Stomach (tissue), 9 donors: ENCODE measurements around the gene PRDX3. TPM values are rescaled to one million over a fixed set of nuclear protein-coding genes. Genes with fewer than 3 reads are reported as not detected.
"Not testable (repeated sequence)": the region's sequence is repeated elsewhere in the genome, so short reads cannot be mapped to it uniquely, and the experiment has no call there.

Experiments
- DNase-seq, 2 donors: peaks; one replicate each; pipeline versions ENCODE4 v3.0.0 to v3.0.0-alpha.2; 2013 to 2019
- H3K27ac ChIP-seq, 5 donors: fragments of 200-600 bp in 4 of 5; sonication (generic) in 4 of 5; one replicate each; pipeline ENCODE4 v1.5.1; 2013 to 2019; ENCODE audit warnings: mild to moderate bottlenecking in 1 of 5, moderate library complexity in 1 of 5
- H3K27me3 ChIP-seq, 3 donors: fragments of 200-600 bp; sonication (generic); one replicate each; pipeline ENCODE4 v1.5.1; 2017 to 2019; ENCODE audit warnings: mixed run types in 1 of 3
- H3K36me3 ChIP-seq, 4 donors: fragments of 200-600 bp; sonication (generic); 1 replicate in 3 of 4; 2 replicates in 1 of 4; pipeline ENCODE4 v1.5.1; 2016 to 2019
- H3K4me1 ChIP-seq, 4 donors: fragments of 200-600 bp; sonication (generic); one replicate each; pipeline ENCODE4 v1.5.1; 2016 to 2019
- H3K4me3 ChIP-seq, 4 donors: fragments of 200-600 bp; sonication (generic) in 3 of 4; one replicate each; pipeline ENCODE4 v1.5.1; 2016 to 2019; ENCODE audit warnings: mild to moderate bottlenecking in 1 of 4
- H3K9me3 ChIP-seq, 4 donors: fragments of 200-600 bp; sonication (generic); one replicate each; pipeline ENCODE4 v1.5.1; 2016 to 2019
- CTCF ChIP-seq, 7 experiments: fragments of 450-650 bp in 4 of 7; fragments of 200-600 bp in 3 of 7; sonication (generic) in 3 of 7; IDR thresholded peaks; one replicate each; pipeline ENCODE4 v1.5.1; 2016 to 2019; ENCODE audit warnings: antibody characterized with exemption in 7 of 7, control low read depth in 2 of 7, mild to moderate bottlenecking in 1 of 7
- EP300 ChIP-seq: sonication (generic); formaldehyde crosslinking; IDR thresholded peaks from one replicate; pipeline ENCODE4 v1.6.1; 2017; ENCODE audit warnings: antibody characterized with exemption
- POLR2A ChIP-seq, 4 donors: fragments of 450-650 bp; IDR thresholded peaks; one replicate each; pipeline ENCODE4 v1.6.1; 2016; ENCODE audit warnings: antibody characterized with exemption in 4 of 4, control low read depth in 2 of 4, mild to moderate bottlenecking in 1 of 4, moderate library complexity in 1 of 4
- POLR2AphosphoS5 ChIP-seq, 3 donors: sonication (generic); formaldehyde crosslinking; IDR thresholded peaks; one replicate each; pipeline ENCODE4 v1.6.1; 2016; ENCODE audit warnings: antibody characterized with exemption in 3 of 3
- WGBS, 5 donors: extraction: QIAGEN DNeasy Blood & Tissue Kit in 3 of 5; methylation state at CpG; one replicate each; pipeline versions ENCODE4 v1.1.5 to v1.1.7; 2013 to 2018; 5-methylcytosine and 5-hydroxymethylcytosine counted together
- intact Hi-C: fragments of 100-400 bp; cut with DNase I; formaldehyde crosslinking; loops from one replicate; pipeline ENCODE4 v1.15.1; 2023; ENCODE audit warnings: low total_unique reads
- polyA plus RNA-seq, 3 donors: library from polyadenylated mRNA; stranded (reverse); fragments of 200-250 nt; gene quantifications; one replicate each; pipeline ENCODE4 v1.2.3, GENCODE V29; 2013
- total RNA-seq, 5 donors: library from RNA; depleted of rRNA; stranded (reverse); fragments of >200 nt; gene quantifications; one replicate each; pipeline versions ENCODE4 v1.1.0 to v1.2.3, GENCODE V29; 2014 to 2016
- donor health status: healthy with polysubstance abuse.
- donor health status: Bipolar disorder and iron deficiency.
- donor health status: healthy.

Gene PRDX3
- total and polyA plus RNA-seq, 8 donors, result 11.9 to 163 (median 118) TPM

GRCh38 chr10:119190954-119191785, 12.6 kb upstream of the PRDX3 start:
- no peak overlapping the region for H3K27ac ChIP-seq
- no peaks in the 10 kb centered on the region for H3K27me3 ChIP-seq
- intact Hi-C loops, result no loop called here
- H3K9me3 ChIP-seq, result no peaks in the 10 kb centered on the region
- H3K4me3 ChIP-seq, result no peak overlapping the region
- peaks cover 0 to 6% (median 5%) of the 10 kb centered on the region in 4 donors for H3K4me1 ChIP-seq
- no peak for DNase-seq
- TF ChIP-seq POLR2AphosphoS5 (IDR thresholded peaks at IDR 0.05), result no peak
- no peak for TF ChIP-seq POLR2A (IDR thresholded peaks at IDR 0.05)
- TF ChIP-seq CTCF (IDR thresholded peaks at IDR 0.05), result no peak
- TF ChIP-seq EP300, result no peak
- WGBS, 5 donors, result 57 to 72% (median 60%) methylated on average over 5 of the region's 5 CpGs
- no peaks in the 10 kb centered on the region for H3K36me3 ChIP-seq

GRCh38 chr10:119190353-119190752, 11.7 kb upstream of the PRDX3 start:
- Histone ChIP-seq H3K4me3 (no peak overlapping the region), H3K27ac (peak overlapping the region in 1 of 5 donors; percentile 5), H3K27me3 (no peaks in the 10 kb centered on the region), H3K36me3 (no peaks in the 10 kb centered on the region), H3K9me3 (no peaks in the 10 kb centered on the region), H3K4me1 (peaks cover 0 to 6% (median 5%) of the 10 kb centered on the region in 4 donors)
- TF ChIP-seq CTCF (IDR thresholded peaks at IDR 0.05) (no peak), POLR2A (IDR thresholded peaks at IDR 0.05) (no peak), EP300 (no peak), POLR2AphosphoS5 (IDR thresholded peaks at IDR 0.05) (peak in 1 of 3 donors; percentile 16)
- intact Hi-C loops, result no loop called here
- DNase-seq, result no peak
- 69 to 81% (median 73%) methylated on average over 4 of the region's 4 CpGs for WGBS, 5 donors

GRCh38 chr10:119189811-119190282, 11.2 kb upstream of the PRDX3 start:
- H3K4me3 ChIP-seq, result no peak overlapping the region
- peak in 1 of 2 donors; percentile 68 for DNase-seq
- H3K9me3 ChIP-seq, result no peaks in the 10 kb centered on the region
- peak overlapping the region in 1 of 5 donors; percentile 5 for H3K27ac ChIP-seq
- intact Hi-C loops, result no loop called here
- no peak for TF ChIP-seq CTCF (IDR thresholded peaks at IDR 0.05)
- TF ChIP-seq EP300, result no peak
- TF ChIP-seq POLR2A (IDR thresholded peaks at IDR 0.05), result no peak
- TF ChIP-seq POLR2AphosphoS5 (IDR thresholded peaks at IDR 0.05), result no peak
- 17 to 52% (median 34%) methylated on average over 3 of the region's 3 CpGs for WGBS, 5 donors
- no peaks in the 10 kb centered on the region for H3K27me3 ChIP-seq
- H3K36me3 ChIP-seq, result no peaks in the 10 kb centered on the region
- peaks cover 0 to 6% (median 5%) of the 10 kb centered on the region in 4 donors for H3K4me1 ChIP-seq

- H3K9me3 ChIP-seq, result no peaks in the 10 kb centered on the region
- no peaks in the 10 kb centered on the region for H3K27me3 ChIP-seq
- peaks cover 0 to 7% (median 4%) of the 10 kb centered on the region in 4 donors for H3K4me1 ChIP-seq
- no peak for DNase-seq
- no peak overlapping the region for H3K4me3 ChIP-seq
- 76 to 93% (median 83%) methylated on average over 8 to 9 of the region's 9 CpGs for WGBS, 5 donors
- TF ChIP-seq POLR2A (IDR thresholded peaks at IDR 0.05) (no peak), CTCF (IDR thresholded peaks at IDR 0.05) (no peak), EP300 (no peak), POLR2AphosphoS5 (IDR thresholded peaks at IDR 0.05) (no peak)
- H3K27ac ChIP-seq, result no peak overlapping the region
- H3K36me3 ChIP-seq, result no peaks in the 10 kb centered on the region
- intact Hi-C loops, result no loop called here
Observed at GRCh38 chr10:119183664-119184412, 5.2 kb upstream of the PRDX3 start.

GRCh38 chr10:119180850-119181400, 2.3 kb upstream of the PRDX3 start:
- H3K27ac ChIP-seq, H3K9me3 ChIP-seq, DNase-seq, H3K27me3 ChIP-seq, intact Hi-C loops, H3K36me3 ChIP-seq, H3K4me3 ChIP-seq: not testable (repeated sequence)
- H3K4me1 ChIP-seq, result peaks cover 9 to 30% (median 21%) of the 10 kb centered on the region in 4 donors
- WGBS, 5 donors, result 96 to 98% (median 97%) methylated on average over 7 of the region's 7 CpGs
